BE2C (cell line): Measurements from ENCODE around the gene PLEKHG5.
"Not testable (repeated sequence)": the region's sequence is repeated elsewhere in the genome, so short reads cannot be mapped to it uniquely, and the experiment has no call there.

Experiments used
- DNase-seq: peaks from one replicate; pipeline ENCODE4 v3.0.0-alpha.2; 2020
- H3K27me3 ChIP-seq: fragments of 250-450 bp; sonication (Bioruptor Pico); 2 replicates; pipeline ENCODE4 v1.5.1; 2020; ENCODE audit warnings: mild to moderate bottlenecking
- H3K36me3 ChIP-seq: fragments of 250-450 bp; sonication (Bioruptor Pico); 2 replicates; pipeline ENCODE4 v1.5.1; 2020; ENCODE audit warnings: mild to moderate bottlenecking
- H3K4me1 ChIP-seq: fragments of 250-450 bp; sonication (Bioruptor Pico); 2 replicates; pipeline ENCODE4 v1.5.1; 2020
- H3K4me3 ChIP-seq: 2 replicates; pipeline ENCODE4 v1.5.1; 2011; ENCODE audit warnings: low read depth, low read length
- H3K9me3 ChIP-seq: fragments of 250-450 bp; sonication (Bioruptor Pico); 2 replicates; pipeline ENCODE4 v1.5.1; 2020
- TF ChIP-seq, protein P1 (sequence below): IDR thresholded peaks from 2 replicates; pipeline ENCODE4 v1.5.1; 2012; ENCODE audit warnings: mild to moderate bottlenecking, low read depth, low read length

Gene PLEKHG5

DNA sequence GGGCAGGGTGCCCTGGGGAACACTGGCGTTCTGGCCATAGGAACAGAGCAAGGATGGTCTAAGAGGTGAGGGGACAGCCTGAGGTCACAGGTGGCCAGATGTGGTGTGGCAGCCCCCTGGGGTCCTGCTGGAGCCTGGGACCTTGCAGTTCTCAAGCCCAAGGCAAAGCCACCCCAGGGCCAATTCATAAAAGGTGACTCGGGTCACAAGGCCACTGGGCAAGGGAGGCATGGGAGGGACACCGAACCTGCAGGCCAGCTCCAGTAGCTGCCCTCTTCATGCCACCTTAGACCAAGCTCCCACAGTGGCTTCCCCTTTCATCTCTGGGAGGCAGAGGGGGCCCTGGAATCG is 44.8 kb downstream of the PLEKHG5 start:
- peaks cover 47% of the 10 kb centered on the region for H3K27me3 ChIP-seq
- no peaks in the 10 kb centered on the region for H3K4me1 ChIP-seq
- no peak overlapping the region for H3K4me3 ChIP-seq

DNA sequence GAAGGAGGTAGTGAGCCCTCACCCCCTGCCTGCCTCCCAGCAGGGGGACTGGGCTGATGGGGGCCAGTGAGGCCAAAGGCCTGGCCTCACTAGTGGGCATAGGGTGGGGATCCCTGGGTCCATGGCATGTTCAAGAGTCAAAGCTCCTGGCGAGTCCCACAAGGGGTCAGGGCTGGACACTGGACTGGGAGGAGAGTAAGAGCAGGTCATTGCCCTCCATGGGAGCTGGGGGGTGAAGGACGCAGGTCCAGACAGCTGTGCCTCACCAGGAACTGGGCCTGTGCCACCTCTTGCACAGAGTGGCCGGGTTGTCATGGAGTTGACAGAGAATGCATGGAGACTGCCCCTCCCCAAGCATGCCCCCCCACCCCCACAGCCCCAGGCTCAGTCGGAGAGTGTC is 45.5 kb downstream of the PLEKHG5 start:
- H3K4me1 ChIP-seq, H3K9me3 ChIP-seq, H3K4me3 ChIP-seq, DNase-seq, H3K36me3 ChIP-seq: not testable (repeated sequence)
- peaks cover 42% of the 10 kb centered on the region for H3K27me3 ChIP-seq

More for the DNA sequence above, 44.8 kb downstream of the PLEKHG5 start:
- Histone ChIP-seq H3K9me3 (no peaks in the 10 kb centered on the region), H3K36me3 (no peaks in the 10 kb centered on the region)
- TF ChIP-seq, protein P1, sequence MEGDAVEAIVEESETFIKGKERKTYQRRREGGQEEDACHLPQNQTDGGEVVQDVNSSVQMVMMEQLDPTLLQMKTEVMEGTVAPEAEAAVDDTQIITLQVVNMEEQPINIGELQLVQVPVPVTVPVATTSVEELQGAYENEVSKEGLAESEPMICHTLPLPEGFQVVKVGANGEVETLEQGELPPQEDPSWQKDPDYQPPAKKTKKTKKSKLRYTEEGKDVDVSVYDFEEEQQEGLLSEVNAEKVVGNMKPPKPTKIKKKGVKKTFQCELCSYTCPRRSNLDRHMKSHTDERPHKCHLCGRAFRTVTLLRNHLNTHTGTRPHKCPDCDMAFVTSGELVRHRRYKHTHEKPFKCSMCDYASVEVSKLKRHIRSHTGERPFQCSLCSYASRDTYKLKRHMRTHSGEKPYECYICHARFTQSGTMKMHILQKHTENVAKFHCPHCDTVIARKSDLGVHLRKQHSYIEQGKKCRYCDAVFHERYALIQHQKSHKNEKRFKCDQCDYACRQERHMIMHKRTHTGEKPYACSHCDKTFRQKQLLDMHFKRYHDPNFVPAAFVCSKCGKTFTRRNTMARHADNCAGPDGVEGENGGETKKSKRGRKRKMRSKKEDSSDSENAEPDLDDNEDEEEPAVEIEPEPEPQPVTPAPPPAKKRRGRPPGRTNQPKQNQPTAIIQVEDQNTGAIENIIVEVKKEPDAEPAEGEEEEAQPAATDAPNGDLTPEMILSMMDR: no peak
- no peak for DNase-seq

DNA sequence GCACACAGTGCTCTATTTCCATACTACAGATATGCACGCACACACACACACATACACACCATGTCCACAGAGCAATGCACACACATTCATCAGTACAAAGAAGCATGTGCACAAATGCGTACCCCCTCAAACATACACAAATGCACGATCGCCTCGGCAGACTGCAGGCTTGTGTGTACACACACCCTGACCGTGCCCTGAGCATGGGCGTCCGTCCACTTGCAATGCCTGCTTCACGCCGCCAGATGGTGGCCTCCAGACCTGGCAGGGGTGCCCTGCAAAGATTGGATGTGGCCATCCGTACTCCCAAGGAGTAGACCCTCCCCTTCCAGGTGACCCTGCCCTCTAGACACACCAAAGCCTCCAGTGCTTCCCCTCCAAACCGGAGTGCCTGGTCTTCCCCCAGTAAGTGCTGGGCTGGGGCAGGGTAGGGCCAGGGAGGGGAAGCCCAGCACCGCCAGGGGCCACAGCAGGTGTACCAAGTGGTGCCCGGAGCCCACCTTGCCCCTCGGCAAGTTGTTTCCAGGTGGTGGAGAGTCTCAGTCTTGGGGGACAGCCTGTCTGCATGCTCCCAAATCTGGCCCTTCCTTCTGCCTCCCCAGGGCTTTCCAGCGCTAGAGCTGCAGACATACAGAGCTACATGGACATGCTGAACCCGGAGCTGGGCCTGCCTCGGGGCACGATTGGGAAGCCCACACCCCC is 46.3 kb downstream of the PLEKHG5 start:
- no peaks in the 10 kb centered on the region for H3K36me3 ChIP-seq
- peak; percentile 55 for DNase-seq
- no peak overlapping the region for H3K4me3 ChIP-seq
- H3K27me3 ChIP-seq: peaks cover 38% of the 10 kb centered on the region
- TF ChIP-seq, protein P1: peak; percentile 46
- no peaks in the 10 kb centered on the region for H3K9me3 ChIP-seq
- H3K4me1 ChIP-seq: no peaks in the 10 kb centered on the region

DNA sequence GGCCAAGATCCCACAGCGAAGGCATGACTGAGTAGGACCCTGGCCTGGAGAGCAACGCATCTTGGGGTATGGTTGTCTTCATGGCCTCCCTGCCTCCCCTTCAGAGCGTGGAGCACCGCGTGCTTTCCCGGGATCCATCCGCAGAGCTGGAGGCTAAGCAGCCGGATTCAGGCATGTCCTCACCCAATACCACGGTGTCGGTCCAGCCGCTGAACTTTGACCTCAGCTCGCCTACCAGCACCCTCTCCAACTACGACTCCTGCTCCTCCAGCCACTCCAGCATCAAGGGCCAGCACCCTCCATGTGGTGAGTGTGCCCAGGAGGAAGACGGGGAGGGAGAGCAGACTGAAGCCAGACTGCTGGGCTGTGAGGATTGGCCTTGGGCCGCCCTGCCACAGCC is 47.1 kb downstream of the PLEKHG5 start:
- Histone ChIP-seq H3K36me3 (no peaks in the 10 kb centered on the region), H3K4me3 (no peak overlapping the region), H3K9me3 (no peaks in the 10 kb centered on the region), H3K4me1 (no peaks in the 10 kb centered on the region), H3K27me3 (peaks cover 31% of the 10 kb centered on the region)
- DNase-seq: no peak
- TF ChIP-seq, protein P1: no peak

DNA sequence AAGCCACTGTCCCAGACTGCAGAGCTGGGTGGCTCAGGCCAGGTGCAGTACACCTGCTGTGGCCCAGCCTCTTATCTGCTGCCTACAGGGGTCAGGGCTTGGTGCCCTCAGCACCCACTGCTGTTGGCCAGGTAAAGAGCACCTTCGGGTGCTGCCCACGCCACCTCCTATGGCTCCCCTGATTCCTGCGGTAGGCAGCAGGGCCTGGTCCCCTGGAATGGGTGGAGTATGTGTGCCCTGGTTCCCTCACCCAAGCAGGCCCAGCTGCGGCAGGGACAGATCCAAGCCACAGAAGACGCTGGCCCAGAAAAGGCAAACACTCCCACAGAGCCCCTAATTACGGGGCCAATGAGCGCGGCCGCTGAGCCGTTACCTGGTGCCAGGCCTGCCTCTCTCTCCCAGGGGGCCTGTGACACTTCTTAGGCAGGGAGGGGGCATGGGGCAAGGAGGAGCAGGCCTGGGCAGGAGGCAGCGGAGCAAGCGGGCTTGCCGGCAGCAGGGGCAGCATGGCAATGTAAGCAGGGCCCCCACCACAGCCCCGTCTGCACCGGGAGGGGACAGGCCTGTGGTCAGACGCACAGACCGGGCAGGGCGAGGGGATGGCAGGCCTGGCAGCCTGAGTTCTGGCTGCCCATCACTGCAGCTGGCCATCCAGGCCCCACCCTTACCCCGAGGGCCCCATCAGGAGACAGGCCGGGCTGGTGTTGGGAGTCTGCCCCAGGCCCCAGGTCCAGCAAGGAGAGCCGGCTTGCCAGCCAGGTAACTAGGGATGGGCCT is 47.9 kb downstream of the PLEKHG5 start:
- H3K4me3 ChIP-seq: no peak overlapping the region
- H3K36me3 ChIP-seq: no peaks in the 10 kb centered on the region
- TF ChIP-seq, protein P1: no peak
- no peak for DNase-seq
- peaks cover 22% of the 10 kb centered on the region for H3K27me3 ChIP-seq
- no peaks in the 10 kb centered on the region for H3K9me3 ChIP-seq
- H3K4me1 ChIP-seq: no peaks in the 10 kb centered on the region

DNA sequence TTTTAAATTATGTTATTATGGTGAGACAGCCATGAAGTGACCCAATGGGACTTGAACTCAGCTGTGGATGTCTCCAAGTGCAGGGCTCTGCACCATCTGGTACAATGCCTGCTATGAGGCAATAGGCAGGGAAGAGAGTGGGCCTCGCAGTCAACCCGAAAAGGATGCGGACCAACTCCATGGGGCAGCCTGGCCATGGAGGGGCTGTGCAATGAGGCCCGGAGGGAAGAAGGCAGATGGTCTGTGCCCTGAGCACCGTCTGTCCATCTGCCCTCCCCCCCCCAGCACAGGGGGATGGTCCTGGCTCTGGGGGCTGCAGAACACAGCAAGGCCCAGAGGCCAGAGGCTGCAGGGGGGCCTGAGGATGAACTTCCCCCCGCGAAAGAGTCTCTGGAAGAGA is 49.9 kb downstream of the PLEKHG5 start:
- Histone ChIP-seq H3K27me3 (peaks cover 3% of the 10 kb centered on the region), H3K4me1 (no peaks in the 10 kb centered on the region), H3K9me3 (no peaks in the 10 kb centered on the region), H3K4me3 (no peak overlapping the region), H3K36me3 (no peaks in the 10 kb centered on the region)
- DNase-seq: no peak
- TF ChIP-seq, protein P1: no peak
